ENCODE results near the gene KCND3. TPM values are rescaled to one million over a fixed set of nuclear protein-coding genes. Genes with fewer than 3 reads are reported as not detected.

Gene KCND3
- total RNA-seq, 1 donor from 2014 or later: under 0.01 TPM

DNA sequence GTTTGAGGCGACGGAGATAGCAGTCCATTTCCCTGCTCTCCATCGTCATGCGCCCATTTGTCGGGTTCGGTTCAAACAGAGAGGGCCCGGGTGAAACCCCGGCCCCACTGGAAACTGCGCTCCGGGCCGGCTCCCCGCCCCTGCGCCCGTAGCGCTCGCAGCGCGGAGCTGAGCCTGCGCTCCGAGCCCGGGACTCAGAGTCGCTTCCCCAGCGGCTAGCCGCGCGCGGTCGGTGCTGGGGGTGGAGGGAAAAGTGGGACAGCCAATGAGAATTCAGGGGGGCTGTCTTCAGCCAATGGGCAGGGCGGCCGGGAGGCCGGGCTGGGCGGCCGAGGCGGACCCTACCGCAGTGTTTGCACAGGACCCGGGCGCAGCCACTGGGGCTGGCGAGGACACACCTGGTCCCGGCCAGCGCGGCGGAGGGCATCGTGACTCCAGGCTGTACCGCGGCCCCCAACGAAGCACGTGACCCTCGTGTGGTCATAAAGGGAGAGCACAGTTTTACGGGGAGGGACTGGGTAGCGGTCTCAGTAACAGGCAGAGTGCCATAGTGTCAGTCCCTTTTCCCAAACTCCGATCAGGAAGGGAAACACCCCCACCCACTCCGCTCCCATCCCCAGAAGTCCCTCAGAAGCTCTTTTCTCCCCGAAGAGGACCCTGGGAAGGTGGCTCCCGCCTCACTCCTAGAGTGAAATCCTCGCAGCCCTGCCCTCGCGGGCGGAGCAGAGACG is 250.1 kb downstream of the KCND3 start, which contains the start of gene INKA2:
Gene INKA2 (minus strand): TSS at position 202 of the 731 bp plus-strand sequence. CDS start 153 bp downstream, at position 49.
- TF ChIP-seq, protein P1, sequence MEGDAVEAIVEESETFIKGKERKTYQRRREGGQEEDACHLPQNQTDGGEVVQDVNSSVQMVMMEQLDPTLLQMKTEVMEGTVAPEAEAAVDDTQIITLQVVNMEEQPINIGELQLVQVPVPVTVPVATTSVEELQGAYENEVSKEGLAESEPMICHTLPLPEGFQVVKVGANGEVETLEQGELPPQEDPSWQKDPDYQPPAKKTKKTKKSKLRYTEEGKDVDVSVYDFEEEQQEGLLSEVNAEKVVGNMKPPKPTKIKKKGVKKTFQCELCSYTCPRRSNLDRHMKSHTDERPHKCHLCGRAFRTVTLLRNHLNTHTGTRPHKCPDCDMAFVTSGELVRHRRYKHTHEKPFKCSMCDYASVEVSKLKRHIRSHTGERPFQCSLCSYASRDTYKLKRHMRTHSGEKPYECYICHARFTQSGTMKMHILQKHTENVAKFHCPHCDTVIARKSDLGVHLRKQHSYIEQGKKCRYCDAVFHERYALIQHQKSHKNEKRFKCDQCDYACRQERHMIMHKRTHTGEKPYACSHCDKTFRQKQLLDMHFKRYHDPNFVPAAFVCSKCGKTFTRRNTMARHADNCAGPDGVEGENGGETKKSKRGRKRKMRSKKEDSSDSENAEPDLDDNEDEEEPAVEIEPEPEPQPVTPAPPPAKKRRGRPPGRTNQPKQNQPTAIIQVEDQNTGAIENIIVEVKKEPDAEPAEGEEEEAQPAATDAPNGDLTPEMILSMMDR (IDR thresholded peaks at IDR 0.05; ENCODE audit: insufficient read depth, low read length, poor library complexity, severe bottlenecking): no peak
- Histone ChIP-seq H3K27me3 (ENCODE audit: control insufficient read depth, insufficient read depth, low read length) (peaks cover 9% of the 10 kb centered on the region), H3K36me3 (ENCODE audit: control insufficient read depth, insufficient read depth, low read length) (no peaks in the 10 kb centered on the region), H3K4me3 (ENCODE audit: low read depth, low read length) (peak within 1 kb of the TSS; percentile 54)
- DNase-seq (ENCODE audit: low read depth): no peak

DNA sequence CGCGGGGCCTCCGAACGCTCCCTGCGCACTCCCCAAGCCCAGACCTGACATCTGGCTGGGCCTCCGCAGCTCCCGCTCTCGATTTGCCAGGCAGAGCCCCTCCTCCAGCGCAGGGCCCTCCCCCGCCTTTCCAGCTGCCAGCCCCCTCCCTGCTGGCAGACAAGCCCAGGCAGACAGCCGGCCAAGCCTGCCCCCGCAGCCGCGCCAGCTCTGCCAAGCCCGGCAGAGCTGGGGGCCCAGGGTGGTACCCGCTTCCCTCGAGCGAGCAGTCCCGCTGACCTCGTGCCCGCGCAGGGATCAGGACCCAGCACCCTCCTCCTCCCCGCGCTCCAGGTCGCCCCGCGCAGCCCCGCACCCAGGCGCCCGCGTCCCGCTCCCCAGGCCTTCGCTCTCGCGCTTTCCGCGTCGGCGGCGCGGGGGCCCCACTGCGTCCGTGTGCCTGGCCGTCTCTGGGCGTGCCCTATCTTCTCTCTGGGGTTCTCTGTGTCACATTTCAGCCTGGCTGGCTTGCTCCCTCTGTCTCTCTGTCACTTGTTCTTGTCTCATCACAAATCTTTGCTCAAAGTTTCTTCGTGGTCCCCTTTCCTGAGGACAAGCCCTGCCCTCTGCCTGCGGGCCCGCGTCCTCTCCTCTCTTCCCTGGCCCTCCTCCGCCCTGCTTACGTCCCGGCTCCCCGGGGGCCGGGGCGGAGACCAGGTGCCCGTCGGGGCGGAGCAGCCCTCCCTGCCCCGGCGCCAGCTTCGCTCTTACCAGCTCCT is 250.9 kb downstream of the KCND3 start:
- no peak for DNase-seq (ENCODE audit: low read depth)
- peaks cover 9% of the 10 kb centered on the region for H3K27me3 ChIP-seq (ENCODE audit: control insufficient read depth, insufficient read depth, low read length)

DNA sequence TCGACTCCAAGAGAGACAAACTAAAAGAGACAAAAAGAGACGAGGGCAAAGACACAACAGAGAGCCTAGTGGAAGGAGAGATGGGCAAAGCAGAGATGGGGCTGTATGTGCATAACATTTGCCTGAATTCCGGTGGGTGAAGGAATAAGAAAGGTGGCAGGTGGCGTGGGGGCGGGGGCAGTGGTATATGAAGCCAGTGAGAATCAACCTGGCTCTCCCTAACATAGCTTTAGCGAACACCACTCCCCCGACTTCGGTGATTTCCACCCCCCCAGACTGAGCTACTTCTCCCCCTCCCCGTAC is 251.4 kb downstream of the KCND3 start:
- H3K27me3 ChIP-seq (ENCODE audit: control insufficient read depth, insufficient read depth, low read length): peaks cover 9% of the 10 kb centered on the region
- H3K4me3 ChIP-seq (ENCODE audit: low read depth, low read length): peak overlapping the region; percentile 54
- DNase-seq (ENCODE audit: low read depth): no peak
- H3K36me3 ChIP-seq (ENCODE audit: control insufficient read depth, insufficient read depth, low read length): no peaks in the 10 kb centered on the region
- TF ChIP-seq, protein P1 (IDR thresholded peaks at IDR 0.05; ENCODE audit: insufficient read depth, low read length, poor library complexity, severe bottlenecking): no peak

More for the DNA sequence above, 250.9 kb downstream of the KCND3 start:
- Histone ChIP-seq H3K36me3 (ENCODE audit: control insufficient read depth, insufficient read depth, low read length) (no peaks in the 10 kb centered on the region), H3K4me3 (ENCODE audit: low read depth, low read length) (peak overlapping the region; percentile 54)
- TF ChIP-seq, protein P1 (IDR thresholded peaks at IDR 0.05; ENCODE audit: insufficient read depth, low read length, poor library complexity, severe bottlenecking): no peak

DNA sequence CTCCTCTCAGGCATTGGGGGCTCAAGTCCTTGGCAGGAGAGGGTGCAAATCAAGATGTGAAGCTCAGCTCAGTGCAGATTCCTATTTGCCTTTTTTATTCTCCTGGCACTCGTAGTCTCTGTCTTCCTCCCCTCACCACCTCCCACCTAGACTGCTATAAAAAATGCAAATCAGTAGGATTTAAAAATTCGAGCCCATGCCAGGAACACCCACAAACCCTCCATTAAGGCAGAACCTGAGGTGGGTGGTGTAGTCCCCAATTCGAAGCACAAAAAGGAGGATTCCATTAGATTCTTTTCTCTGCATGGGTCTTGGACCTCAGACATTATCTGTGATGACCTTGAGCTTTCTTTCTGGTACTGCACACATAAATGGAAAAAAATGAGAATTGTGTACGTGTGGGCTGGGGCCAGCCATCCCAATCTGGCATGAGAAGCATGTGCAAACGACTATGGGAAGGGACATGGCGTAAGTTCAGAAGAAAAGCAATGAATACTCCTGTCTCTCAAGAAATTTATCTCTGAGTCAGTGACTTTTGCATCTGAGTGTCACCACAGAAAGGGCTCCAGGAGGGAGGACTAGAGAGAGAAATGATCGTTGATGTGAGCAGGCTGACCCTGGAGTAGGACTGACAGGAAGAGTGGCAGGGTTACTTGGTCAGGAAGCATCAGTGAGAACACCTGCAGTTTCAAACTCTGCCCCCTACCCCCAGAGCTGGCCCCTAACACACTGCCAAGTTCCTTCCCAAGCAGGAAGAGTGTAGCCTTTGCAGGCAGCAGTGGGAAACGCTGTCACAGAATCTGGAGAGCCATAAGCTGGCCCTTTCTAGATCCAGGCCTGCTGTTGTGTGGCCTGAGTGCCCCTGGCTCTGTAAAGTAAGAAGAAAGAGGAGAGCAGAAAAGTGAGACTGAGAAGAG is 252.0 kb downstream of the KCND3 start:
- H3K27me3 ChIP-seq (ENCODE audit: control insufficient read depth, insufficient read depth, low read length): peaks cover 9% of the 10 kb centered on the region

DNA sequence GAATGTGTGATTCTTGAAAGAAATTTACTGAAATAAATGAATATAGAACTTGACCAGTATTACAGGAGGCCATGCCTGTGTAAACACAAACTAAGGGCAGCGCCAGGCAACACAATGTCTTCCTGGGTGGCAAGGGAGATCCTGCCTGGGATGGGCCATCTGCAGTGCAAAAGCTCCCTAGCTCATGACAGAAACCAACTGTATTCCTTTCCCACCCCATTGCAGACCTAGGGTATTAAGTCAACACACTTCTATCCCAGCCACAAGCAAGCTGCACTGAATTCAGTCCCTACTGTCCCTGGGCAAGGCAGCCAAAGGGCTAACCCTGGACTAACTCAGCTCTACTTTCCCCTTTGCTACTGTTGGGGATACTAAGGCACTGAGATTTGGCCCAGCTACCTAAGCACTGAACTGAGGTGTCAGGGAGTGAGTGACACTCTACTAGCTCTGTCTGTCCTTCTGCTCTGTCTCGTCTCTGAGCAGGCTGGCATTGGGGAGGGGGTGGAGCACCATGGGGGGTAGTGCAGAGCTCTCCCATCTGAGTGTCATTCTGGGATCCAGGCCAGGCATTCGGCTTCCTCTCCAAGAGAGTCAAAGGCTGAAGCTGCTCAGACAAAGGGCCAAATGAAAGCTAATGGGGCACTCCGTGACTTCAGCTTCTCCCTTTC is 252.8 kb downstream of the KCND3 start:
- H3K36me3 ChIP-seq (ENCODE audit: control insufficient read depth, insufficient read depth, low read length): no peaks in the 10 kb centered on the region
- TF ChIP-seq, protein P1 (IDR thresholded peaks at IDR 0.05; ENCODE audit: insufficient read depth, low read length, poor library complexity, severe bottlenecking): no peak

More for the DNA sequence above, 252.0 kb downstream of the KCND3 start:
- H3K4me3 ChIP-seq (ENCODE audit: low read depth, low read length): peak overlapping the region; percentile 54
- DNase-seq (ENCODE audit: low read depth): no peak
- TF ChIP-seq, protein P1 (IDR thresholded peaks at IDR 0.05; ENCODE audit: insufficient read depth, low read length, poor library complexity, severe bottlenecking): no peak
- H3K36me3 ChIP-seq (ENCODE audit: control insufficient read depth, insufficient read depth, low read length): no peaks in the 10 kb centered on the region

More for the DNA sequence above, 252.8 kb downstream of the KCND3 start:
- H3K4me3 ChIP-seq (ENCODE audit: low read depth, low read length): no peak overlapping the region
- no peak for DNase-seq (ENCODE audit: low read depth)
- H3K27me3 ChIP-seq (ENCODE audit: control insufficient read depth, insufficient read depth, low read length): peaks cover 9% of the 10 kb centered on the region

All from kidney epithelial cell (primary cell).